GM12874 (cell line): ENCODE measurements around the gene XIRP2.

ENCODE experiments used
- TF ChIP-seq, protein P1 (sequence below): IDR thresholded peaks from 2 replicates; pipeline ENCODE4 v1.5.1; 2011; ENCODE audit warnings: low read depth, mild to moderate bottlenecking, control low read depth, low read length, moderate library complexity; ENCODE audit not compliant: insufficient read depth

XIRP2 gene

DNA sequence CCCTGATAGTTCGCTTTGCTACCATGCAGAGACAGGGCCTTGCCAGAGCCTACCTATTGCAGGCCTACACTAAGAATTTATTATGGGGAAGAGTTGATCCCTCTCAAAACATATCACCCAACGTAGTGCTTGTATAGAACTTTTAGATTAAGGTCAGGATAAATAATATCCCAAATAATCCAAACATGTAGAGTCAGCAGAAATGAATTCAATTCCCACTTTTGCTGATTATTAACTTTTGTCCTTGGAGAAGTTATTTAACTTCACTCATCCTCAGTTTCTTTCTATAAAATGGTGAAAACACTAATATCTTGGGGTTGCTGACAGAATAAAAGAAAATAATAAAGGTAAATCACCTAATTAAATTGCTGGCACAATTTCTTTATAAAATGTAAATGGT, 294.1 kb downstream of the XIRP2 start:
- TF ChIP-seq, protein P1, sequence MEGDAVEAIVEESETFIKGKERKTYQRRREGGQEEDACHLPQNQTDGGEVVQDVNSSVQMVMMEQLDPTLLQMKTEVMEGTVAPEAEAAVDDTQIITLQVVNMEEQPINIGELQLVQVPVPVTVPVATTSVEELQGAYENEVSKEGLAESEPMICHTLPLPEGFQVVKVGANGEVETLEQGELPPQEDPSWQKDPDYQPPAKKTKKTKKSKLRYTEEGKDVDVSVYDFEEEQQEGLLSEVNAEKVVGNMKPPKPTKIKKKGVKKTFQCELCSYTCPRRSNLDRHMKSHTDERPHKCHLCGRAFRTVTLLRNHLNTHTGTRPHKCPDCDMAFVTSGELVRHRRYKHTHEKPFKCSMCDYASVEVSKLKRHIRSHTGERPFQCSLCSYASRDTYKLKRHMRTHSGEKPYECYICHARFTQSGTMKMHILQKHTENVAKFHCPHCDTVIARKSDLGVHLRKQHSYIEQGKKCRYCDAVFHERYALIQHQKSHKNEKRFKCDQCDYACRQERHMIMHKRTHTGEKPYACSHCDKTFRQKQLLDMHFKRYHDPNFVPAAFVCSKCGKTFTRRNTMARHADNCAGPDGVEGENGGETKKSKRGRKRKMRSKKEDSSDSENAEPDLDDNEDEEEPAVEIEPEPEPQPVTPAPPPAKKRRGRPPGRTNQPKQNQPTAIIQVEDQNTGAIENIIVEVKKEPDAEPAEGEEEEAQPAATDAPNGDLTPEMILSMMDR = no peak

DNA sequence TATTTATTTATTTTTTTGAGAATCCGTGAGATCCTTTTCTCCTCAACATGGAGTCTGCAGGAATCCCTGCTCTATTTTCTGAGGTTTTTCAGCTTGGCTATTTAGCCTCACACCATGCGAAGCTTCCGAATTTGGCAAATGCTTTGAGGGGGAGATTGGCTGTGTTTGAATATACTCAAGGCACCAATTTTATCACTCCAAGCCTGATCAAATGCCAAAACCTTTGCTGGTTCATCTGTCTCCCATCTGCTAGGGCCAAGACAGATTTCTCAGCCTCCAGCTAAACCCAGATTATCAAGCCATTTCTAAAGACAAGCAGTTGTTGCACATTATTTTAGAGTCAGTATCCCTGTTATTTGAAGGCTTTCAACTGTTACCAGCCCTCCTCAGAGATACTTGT, 295.7 kb downstream of the XIRP2 start:
- TF ChIP-seq, protein P1 = no peak

DNA sequence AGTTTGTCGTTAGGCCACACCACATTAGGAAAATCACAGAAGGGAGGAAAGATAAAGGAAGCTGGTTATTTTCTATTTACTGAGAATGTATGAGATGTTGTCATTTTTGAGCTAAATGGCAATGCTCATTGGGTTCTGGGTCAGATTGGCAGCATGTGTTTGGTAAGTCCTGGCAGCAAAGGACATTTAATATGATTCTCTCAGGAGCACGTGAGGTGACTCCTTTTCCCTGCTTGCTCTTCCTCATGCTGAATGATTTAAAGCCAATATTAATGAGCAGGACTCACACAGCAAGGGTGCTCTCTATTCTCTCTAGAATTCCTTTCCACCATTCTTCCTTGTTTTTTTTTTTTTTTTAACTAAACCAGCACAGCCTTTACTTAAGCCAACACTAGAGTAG, 298.2 kb downstream of the XIRP2 start:
- TF ChIP-seq, protein P1 = no peak

DNA sequence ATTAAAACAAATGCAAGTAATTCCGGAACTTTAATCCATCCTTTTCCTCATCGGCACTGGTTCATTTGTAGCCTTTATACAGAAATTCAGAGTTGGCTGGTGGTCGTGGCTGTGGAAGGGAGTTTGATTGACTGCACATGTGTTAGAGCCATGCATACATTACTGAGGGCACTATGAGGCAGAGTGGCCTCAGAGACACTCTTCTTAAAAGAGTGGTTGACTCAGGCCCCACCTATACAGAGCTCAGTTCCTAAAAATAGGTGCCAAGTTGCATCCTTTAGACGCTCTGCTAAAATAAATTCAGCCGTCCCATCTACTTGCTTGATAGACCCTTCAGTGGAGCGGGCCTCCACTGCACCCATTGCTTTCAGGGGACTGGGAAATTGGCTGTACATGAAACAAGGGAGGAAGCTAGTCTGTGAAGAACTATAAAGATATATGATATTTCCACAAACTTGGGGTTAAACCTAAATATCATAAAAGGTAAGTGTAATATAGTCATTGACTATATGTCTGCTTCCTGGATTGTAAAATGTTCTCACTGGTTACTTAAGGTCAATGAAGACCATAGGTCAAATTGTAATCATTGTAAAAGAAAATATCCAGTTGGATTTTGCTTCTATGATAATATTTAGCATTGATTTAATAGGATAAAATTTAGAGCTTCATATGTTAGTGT, 298.9 kb downstream of the XIRP2 start:
- TF ChIP-seq, protein P1 = no peak

DNA sequence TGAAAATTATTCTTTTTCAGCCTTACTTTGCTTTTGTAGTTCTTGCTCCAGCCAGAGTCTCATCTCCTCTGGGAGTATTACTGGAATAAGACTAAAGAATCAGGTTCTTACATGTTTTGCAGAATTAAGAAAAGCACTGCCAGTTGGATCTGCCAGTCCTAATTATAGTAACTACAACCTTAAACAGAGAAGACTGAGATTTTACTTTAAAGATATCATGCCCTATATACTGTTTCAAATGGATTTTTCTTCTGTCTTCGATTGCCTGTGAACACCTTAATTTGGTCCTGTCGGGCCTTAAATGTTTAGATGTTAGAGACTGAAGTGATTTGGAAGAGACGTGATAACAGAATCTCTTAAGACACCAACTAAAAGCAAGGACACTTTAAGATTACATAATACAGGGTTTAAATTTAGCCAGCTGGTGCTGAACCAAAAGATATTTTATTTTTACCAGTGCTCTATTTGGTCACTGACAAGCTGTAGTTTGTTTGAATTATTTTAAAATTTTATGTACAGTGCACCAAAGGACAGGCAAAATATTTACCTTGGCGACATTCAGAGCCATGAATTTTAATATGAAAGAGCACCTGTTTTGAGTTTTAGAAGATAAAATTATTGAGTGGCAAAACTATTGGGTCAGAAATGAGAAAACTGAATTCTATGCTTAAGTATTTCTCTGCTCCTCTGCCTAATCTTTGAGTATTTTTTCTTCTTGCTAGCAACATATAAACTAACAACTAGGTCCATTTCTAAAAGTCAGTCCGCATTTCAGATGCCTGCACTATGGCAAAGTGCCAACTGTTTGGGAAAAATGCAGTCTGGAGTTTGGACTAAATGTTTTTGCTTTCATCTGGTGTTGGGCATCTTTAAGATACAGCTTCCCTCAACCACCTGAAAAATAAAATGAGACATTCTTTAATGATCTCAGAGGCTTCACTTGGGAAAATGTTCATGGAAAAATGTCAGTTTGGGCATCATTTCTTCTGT, 300.0 kb downstream of the XIRP2 start:
- TF ChIP-seq, protein P1 = no peak

DNA sequence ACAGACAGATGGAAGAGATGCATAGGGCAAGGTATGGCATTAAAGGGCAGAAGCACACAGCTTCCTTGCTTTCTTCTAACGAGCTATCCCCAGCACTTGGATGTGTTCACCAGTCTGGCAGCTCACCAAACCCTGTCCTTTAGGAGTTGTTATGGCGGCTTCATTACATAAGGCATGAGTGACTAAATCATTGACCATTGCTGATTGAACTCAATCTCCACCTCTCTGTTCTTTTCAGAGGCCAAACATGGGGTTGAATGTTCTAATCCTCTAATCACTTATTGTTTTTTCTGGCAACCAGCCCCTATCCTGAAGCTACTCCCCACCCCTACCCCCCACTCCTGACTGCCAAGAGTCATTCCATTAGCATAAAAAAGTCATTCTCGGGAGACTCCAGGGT, 301.8 kb downstream of the XIRP2 start:
- TF ChIP-seq, protein P1 = no peak

DNA sequence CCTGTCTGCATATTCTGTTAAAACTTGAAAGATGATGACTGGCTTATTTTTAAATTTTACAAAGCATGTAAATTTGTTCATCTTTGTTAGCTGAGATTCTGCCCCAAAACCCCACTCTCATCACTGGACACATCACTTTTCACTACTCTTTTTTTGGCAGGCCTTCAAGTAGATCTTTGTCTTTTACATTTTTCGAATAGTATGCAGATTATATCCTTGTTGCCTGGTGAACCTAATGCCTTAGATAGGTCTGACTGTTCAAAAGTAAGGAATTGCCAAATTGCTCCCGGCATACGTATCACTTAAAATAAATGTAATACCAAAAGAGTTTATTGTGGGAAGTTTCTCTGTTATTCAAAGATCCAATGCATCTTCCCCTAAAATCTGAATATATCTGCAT, 303.3 kb downstream of the XIRP2 start:
- TF ChIP-seq, protein P1 = no peak
